HUES48 (cell line): ENCODE results near the gene S100A5.

Experiments used
- H3K27ac ChIP-seq: one replicate; pipeline ENCODE4 v1.7.0; 2013; ENCODE audit warnings: low read depth, low read length, inconsistent platforms
- H3K27me3 ChIP-seq: 2 replicates; pipeline ENCODE4 v1.6.1; 2013; ENCODE audit warnings: mild to moderate bottlenecking, low read length; ENCODE audit not compliant: control insufficient read depth, insufficient read depth
- H3K36me3 ChIP-seq: 2 replicates; pipeline ENCODE4 v1.6.1; 2013; ENCODE audit warnings: low read length; ENCODE audit not compliant: control insufficient read depth, insufficient read depth
- H3K4me1 ChIP-seq: 2 replicates; pipeline ENCODE4 v1.6.1; 2013; ENCODE audit warnings: mild to moderate bottlenecking, low read length; ENCODE audit not compliant: control insufficient read depth, insufficient read depth
- H3K4me3 ChIP-seq: 2 replicates; pipeline ENCODE4 v1.5.1; 2013; ENCODE audit warnings: mild to moderate bottlenecking, low read depth, low read length
- H3K9ac ChIP-seq: 2 replicates; pipeline ENCODE4 v1.6.1; 2013; ENCODE audit warnings: mild to moderate bottlenecking, low read depth, low read length, moderate library complexity
- H3K9me3 ChIP-seq: 2 replicates; pipeline ENCODE4 v1.6.1; 2013; ENCODE audit warnings: low read length; ENCODE audit not compliant: control insufficient read depth, insufficient read depth

The S100A5 gene

DNA sequence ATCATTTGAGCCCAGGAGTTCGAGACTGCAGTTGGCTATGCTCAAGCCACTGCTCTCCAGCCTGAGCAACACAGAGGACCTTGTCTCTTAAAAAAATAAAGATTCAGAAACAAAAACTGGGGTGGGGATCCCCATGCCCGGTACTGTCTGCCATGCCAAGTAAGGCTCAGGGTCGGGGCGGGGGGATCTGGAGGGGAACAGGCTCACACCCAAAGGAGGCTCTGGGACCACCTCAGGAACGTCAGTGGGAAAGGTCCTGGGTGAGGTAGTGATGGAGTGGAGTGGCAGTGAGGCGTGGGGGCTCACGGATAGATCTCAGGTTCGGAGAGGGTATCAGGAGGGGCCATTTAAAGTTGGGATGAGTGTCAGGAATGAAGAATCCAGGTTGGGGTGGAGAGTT is 5.6 kb upstream of the S100A5 start:
- Histone ChIP-seq H3K4me1 (peaks cover 30% of the 10 kb centered on the region), H3K9ac (no peak overlapping the region), H3K9me3 (no peaks in the 10 kb centered on the region), H3K4me3 (no peak overlapping the region), H3K36me3 (no peaks in the 10 kb centered on the region), H3K27ac (no peak overlapping the region), H3K27me3 (no peaks in the 10 kb centered on the region)

GRCh38 chr1:153545067-153546055 is 4.6 kb upstream of the S100A5 start, which contains the start of gene S100A4:
S100A4 (minus strand) TSS chr1:153545806; CDS start chr1:153544794, 1,012 bp downstream.
- H3K9ac ChIP-seq, result no peak within 1 kb of the TSS
- H3K27ac ChIP-seq, result no peak within 1 kb of the TSS
- peak within 1 kb of the TSS; percentile 15; the same call in 1 of the 2 replicates for H3K4me3 ChIP-seq
- peaks cover 29% of the 10 kb centered on the region for H3K4me1 ChIP-seq
- H3K36me3 ChIP-seq, result no peaks in the 10 kb centered on the region
- H3K27me3 ChIP-seq, result no peaks in the 10 kb centered on the region
- H3K9me3 ChIP-seq, result no peaks in the 10 kb centered on the region

GRCh38 chr1:153544453-153545066 is 3.8 kb upstream of the S100A5 start:
- no peak overlapping the region for H3K4me3 ChIP-seq
- no peaks in the 10 kb centered on the region for H3K36me3 ChIP-seq
- no peak overlapping the region for H3K9ac ChIP-seq
- no peaks in the 10 kb centered on the region for H3K27me3 ChIP-seq
- peaks cover 28% of the 10 kb centered on the region for H3K4me1 ChIP-seq
- no peaks in the 10 kb centered on the region for H3K9me3 ChIP-seq
- H3K27ac ChIP-seq, result no peak overlapping the region

GRCh38 chr1:153543736-153544135 is 3.0 kb upstream of the S100A5 start:
- peaks cover 22% of the 10 kb centered on the region for H3K4me1 ChIP-seq
- H3K9ac ChIP-seq, result no peak overlapping the region
- H3K27me3 ChIP-seq, result no peaks in the 10 kb centered on the region
- no peak overlapping the region for H3K27ac ChIP-seq
- no peaks in the 10 kb centered on the region for H3K9me3 ChIP-seq
- H3K36me3 ChIP-seq, result no peaks in the 10 kb centered on the region
- no peak overlapping the region for H3K4me3 ChIP-seq

GRCh38 chr1:153542956-153543711 is 2.4 kb upstream of the S100A5 start:
- Histone ChIP-seq H3K27ac (no peak overlapping the region), H3K27me3 (no peaks in the 10 kb centered on the region), H3K9ac (no peak overlapping the region), H3K4me3 (no peak overlapping the region), H3K4me1 (peaks cover 25% of the 10 kb centered on the region), H3K9me3 (no peaks in the 10 kb centered on the region), H3K36me3 (no peaks in the 10 kb centered on the region)

GRCh38 chr1:153541641-153542590 is 1.2 kb upstream of the S100A5 start:
- Histone ChIP-seq H3K27ac (no peak overlapping the region), H3K4me1 (peaks cover 20% of the 10 kb centered on the region), H3K9me3 (no peaks in the 10 kb centered on the region), H3K27me3 (peaks cover 1% of the 10 kb centered on the region; the same call in 1 of the 2 replicates), H3K36me3 (no peaks in the 10 kb centered on the region), H3K4me3 (no peak overlapping the region), H3K9ac (no peak overlapping the region)

DNA sequence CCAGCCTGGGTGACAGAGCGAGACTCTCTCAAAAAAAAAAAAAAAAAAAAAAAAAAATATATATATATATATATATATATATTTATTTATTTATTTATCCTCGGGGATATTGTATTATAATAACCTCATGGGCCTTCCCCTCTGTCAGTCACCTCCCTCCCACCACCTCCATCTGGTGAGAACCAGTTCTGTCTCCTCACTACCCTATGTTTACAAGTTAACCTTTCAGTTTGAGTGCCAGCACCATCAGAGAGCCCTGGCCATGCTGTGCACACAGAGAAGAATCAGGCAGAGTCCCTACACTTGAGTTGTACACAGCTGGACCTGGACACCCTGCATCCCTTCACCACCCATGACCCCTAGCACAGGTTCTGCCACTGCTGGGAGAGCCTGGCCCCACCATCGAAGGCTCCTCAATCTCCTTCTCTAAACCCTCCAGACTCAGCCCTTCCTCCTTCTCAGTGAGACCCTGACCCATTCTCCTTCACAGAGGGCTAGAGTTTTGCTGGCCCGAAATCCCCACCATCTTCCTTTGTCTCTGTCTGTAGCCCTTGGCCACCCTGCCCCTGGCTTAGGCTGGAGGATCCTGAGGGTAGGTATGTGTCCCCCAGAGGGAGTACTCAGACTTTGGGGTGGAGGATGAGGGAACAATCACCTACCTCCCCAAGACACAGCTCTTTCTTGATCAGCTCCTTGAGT is 1.2 kb downstream of the S100A5 start:
- H3K4me3 ChIP-seq, result no peak overlapping the region
- no peaks in the 10 kb centered on the region for H3K9me3 ChIP-seq
- H3K9ac ChIP-seq, result no peak overlapping the region
- H3K4me1 ChIP-seq, result peaks cover 15% of the 10 kb centered on the region
- no peak overlapping the region for H3K27ac ChIP-seq
- H3K36me3 ChIP-seq, result no peaks in the 10 kb centered on the region
- H3K27me3 ChIP-seq, result peaks cover 24% of the 10 kb centered on the region

DNA sequence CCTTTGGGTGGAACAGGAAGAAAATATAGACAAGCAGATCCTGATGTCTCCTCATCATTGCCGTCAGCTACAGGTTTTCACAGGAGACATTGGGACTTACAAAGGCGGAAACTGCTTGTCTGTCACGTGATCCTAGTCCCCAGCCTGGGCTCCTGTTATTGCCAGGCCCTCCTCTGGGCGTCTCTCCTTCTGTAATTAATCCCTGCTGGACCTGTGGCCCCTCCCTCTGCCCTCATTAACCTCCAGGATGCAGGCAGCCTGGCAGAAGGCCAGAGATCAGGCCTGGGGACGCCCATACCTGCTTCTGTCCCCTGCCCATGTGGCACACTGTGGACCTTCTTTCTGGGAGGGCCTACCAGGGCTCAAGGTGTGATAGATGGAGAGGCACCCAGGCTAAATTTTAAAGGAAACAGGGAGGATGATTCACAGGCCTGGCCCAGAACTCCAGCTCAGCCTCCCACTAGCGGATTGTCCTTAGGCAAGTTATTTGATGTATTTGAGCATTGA is 2.4 kb downstream of the S100A5 start:
- Histone ChIP-seq H3K9ac (no peak overlapping the region), H3K4me3 (no peak overlapping the region), H3K4me1 (peaks cover 18% of the 10 kb centered on the region), H3K27ac (no peak overlapping the region), H3K9me3 (no peaks in the 10 kb centered on the region), H3K27me3 (peaks cover 35% of the 10 kb centered on the region), H3K36me3 (no peaks in the 10 kb centered on the region)

GRCh38 chr1:153537376-153537730 is 3.4 kb downstream of the S100A5 start:
- peaks cover 36% of the 10 kb centered on the region for H3K27me3 ChIP-seq
- no peak overlapping the region for H3K9ac ChIP-seq
- H3K36me3 ChIP-seq, result no peaks in the 10 kb centered on the region
- H3K27ac ChIP-seq, result no peak overlapping the region
- H3K4me1 ChIP-seq, result peaks cover 27% of the 10 kb centered on the region
- no peaks in the 10 kb centered on the region for H3K9me3 ChIP-seq
- H3K4me3 ChIP-seq, result no peak overlapping the region
